ENCODE results near the gene ILF2. TPM values are rescaled to one million over a fixed set of nuclear protein-coding genes. Genes with fewer than 3 reads are reported as not detected.

Gene ILF2
- total RNA-seq, 1 donor from 2014 or later, result 168 TPM

GRCh38 chr1:153627715-153628626, 42.8 kb downstream of the ILF2 start, which contains the start of gene S100A1:
TSS of gene S100A1 (plus strand) at chr1:153628434. CDS start at chr1:153630522, 2,088 bp downstream.
- no peak for DNase-seq (ENCODE audit: low read depth)

DNA sequence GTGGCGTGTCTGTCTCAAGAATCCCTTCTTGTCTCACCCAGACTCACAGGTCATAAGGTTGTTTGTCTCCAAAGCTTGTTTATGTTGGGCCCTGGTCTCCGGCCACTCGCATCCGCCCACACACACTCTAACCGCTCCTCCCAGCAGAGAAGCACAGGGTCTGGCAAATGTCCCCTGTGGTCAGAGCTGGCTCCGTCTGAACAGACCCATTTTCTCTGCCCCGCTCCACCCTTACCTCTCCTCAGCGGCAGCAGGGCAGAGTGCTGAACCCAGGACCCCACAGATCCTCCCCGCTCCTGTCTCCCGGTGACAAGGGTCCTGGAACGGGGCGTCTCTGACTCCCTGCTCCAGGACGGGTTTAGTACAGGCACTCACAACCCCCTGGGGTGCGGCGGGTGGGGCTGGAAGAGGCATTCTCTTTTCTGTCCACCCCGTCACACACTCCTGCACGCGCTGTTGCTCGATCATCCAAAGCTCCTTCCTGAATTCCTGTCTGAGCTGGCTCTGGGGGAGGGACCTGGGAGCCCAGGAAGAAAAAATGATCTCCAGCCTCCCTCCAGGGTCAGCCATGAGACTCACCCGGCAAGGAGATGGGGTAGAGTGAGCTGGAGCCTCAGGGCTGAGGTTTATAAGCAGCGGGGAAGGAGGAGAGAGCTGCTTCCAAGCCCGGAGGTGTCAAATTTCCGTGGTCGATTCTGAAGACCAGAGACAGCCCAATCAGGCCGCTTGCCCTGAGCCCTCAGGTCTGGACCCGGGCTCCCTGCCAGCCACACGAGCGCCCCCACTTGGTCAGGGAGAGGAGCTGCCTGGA, 43.7 kb downstream of the ILF2 start, which contains the start of gene S100A13:
TSS of gene S100A13 (minus strand) at position 602 of the 811 bp plus-strand sequence. CDS start 1,033 bp downstream, outside the sequence.
- DNase-seq (ENCODE audit: low read depth), result peak; percentile 93

- no peak for DNase-seq (ENCODE audit: low read depth)
Measured at GRCh38 chr1:153626477-153626903, 44.3 kb downstream of the ILF2 start.

GRCh38 chr1:153624965-153625611, 45.7 kb downstream of the ILF2 start:
- DNase-seq (ENCODE audit: low read depth), result no peak

- DNase-seq (ENCODE audit: low read depth), result no peak
Measured at GRCh38 chr1:153623101-153623500, 47.7 kb downstream of the ILF2 start.

GRCh38 chr1:153619171-153619570, 51.6 kb downstream of the ILF2 start:
- no peak for DNase-seq (ENCODE audit: low read depth)

DNA sequence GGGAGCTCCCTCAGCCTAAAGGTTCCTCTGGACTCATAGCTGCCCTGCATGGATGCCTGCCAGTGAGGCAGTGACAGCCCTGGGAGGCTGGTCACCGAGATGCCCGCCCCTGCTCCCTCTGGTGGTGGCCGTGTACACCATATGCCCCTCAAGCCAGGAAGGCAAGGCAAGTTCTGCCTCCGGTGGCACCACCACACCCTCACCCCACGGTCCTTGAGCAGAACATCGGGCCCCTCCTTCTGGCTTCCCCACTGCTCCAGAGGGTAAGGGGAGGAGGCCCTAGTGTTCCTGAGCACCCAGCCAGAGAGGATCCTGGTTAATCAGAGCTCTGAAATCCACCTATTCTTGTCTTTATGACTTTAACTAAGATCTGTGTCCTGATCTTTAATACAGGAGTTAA, 53.1 kb downstream of the ILF2 start:
- DNase-seq (ENCODE audit: low read depth), result peak; percentile 34

GRCh38 chr1:153616917-153617311, 53.9 kb downstream of the ILF2 start:
- DNase-seq (ENCODE audit: low read depth), result no peak

GRCh38 chr1:153616144-153616916, 54.5 kb downstream of the ILF2 start, which contains the start of gene S100A14:
TSS of gene S100A14 (minus strand) at chr1:153616325. CDS start at chr1:153615858, 467 bp downstream.
- peak; percentile 45 for DNase-seq (ENCODE audit: low read depth)

- DNase-seq (ENCODE audit: low read depth), result no peak
Measured at GRCh38 chr1:153615406-153615805, 55.4 kb downstream of the ILF2 start.

DNA sequence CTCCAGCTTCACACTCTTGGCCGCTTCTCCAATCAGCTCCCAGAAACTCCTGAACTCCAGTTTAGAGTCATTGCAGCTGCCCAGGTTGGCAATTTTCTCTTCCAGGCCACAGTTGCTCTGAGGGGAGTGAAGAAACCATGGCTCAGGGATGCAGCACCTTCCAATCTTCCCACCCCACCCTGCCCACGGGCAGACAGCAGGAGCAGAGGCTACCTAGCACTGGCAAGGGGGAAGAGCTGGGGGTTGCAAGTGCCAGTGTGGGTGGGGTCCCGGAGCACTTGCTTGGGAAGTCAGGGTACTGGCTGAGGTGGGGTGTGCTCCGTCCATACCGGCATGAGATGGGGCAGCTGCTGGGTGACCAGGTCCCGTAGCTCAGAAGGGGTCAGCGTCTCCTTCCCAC, 55.9 kb downstream of the ILF2 start:
- no peak for DNase-seq (ENCODE audit: low read depth)

DNA sequence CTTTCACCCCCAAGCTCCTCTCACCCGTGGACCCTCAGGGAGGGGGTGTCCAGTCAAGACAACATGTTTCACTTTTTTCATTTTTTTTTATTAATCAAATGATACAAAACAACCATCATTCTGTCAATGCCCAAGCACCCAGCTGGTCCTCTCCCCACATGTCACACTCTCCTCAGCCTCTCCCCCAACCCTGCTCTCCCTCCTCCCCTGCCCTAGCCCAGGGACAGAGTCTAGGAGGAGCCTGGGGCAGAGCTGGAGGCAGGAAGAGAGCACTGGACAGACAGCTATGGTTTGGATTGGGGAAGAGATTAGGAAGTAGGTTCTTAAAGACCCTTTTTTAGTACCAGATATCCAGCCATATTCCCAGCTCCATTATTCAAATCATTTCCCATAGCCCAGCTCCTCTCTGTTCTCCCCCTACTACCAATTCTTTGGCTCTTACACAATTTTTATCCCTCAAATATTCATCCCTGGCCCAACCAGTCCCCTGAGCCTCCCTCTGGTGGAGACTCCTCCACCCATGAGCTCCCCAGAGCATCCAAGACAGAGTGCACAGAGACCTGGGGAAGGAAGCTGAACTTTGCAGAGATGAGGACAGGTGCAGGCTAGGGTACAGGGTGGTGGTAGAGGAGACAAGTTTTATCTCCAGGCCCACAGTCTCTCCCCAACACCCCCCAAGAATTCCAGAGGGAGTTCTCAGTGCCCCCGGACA, 56.4 kb downstream of the ILF2 start:
- DNase-seq (ENCODE audit: low read depth), result no peak

DNA sequence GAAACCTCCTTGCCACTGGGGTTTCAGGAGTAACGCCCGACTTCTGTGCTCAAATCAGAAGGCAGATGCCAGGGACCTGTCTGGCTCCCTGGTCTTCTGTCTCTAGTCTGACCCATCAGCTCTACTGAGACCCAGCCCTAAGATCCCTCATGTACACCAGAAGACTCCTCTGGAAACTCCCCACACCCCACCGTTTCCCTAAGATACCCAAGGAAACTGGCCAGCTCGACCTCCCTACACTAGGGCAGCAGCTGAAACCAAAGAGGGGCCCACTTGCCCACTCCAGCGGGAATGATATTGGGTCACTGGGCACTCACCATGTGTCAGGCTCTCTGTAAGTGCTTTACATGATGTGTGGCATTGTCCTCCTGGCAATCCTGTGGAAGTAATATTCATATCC, 57.4 kb downstream of the ILF2 start:
- no peak for DNase-seq (ENCODE audit: low read depth)

GRCh38 chr1:153612755-153613331, 58.0 kb downstream of the ILF2 start, which contains the start of gene S100A16:
TSS of gene S100A16 (minus strand) at chr1:153613137. CDS start at chr1:153608151, 4,986 bp downstream.
- peak; percentile 71 for DNase-seq (ENCODE audit: low read depth)

DNA sequence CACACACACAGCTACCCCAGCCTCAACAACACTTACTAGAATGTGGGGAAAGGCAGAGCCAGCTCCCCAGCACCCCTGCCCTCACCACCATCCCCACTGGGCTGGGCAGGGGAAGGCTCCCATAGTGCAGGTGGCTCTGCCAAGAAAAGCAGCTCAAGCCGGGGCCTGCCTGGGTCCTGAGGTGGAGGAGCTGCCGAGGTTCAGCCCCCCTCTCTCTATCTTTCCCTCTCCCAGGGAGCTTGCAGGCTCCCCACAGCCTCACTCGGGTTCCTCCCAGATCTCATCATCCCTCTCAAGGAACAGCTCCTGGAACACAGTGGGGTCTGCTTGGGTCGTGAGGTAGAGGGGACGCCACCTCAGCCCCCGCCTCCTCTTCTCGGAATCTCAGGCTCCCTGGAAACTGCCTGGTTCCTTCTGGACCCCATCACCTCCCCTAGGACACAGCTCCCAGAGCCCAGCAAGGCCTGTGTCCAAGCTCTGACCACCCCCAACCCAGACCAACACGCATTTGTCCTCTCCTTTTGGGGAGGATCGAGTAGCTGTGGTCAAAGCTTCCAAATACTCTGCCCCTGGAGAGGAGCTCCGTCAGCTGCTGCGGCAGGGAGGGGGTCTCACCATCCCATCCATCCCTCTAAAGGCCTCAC, 58.6 kb downstream of the ILF2 start:
- no peak for DNase-seq (ENCODE audit: low read depth)

Measured in renal cortical epithelial cell (primary cell).